ENCODE measurements around the gene VPS54.

GRCh38 chr2:63903003-63903402, 116.2 kb downstream of the VPS54 start:
- TF ChIP-seq CTCF (IDR thresholded peaks at IDR 0.05) (no peak), ZFX (IDR thresholded peaks at IDR 0.05; ENCODE audit: borderline replicate concordance) (no peak)
